HG03460 (cell line): ENCODE measurements around the gene IFT25.
A peak's percentile ranks its signal among the peaks of the same experiment; 100 is the strongest.
"Not testable (repeated sequence)": the region's sequence is repeated elsewhere in the genome, so short reads cannot be mapped to it uniquely, and the experiment has no call there.

Experiments used
- ATAC-seq: cut with Tn5 transposase; IDR thresholded peaks from one replicate; pipeline ENCODE4 v1.9.1; 2021; ENCODE audit not compliant: unreplicated experiment

Gene IFT25

DNA sequence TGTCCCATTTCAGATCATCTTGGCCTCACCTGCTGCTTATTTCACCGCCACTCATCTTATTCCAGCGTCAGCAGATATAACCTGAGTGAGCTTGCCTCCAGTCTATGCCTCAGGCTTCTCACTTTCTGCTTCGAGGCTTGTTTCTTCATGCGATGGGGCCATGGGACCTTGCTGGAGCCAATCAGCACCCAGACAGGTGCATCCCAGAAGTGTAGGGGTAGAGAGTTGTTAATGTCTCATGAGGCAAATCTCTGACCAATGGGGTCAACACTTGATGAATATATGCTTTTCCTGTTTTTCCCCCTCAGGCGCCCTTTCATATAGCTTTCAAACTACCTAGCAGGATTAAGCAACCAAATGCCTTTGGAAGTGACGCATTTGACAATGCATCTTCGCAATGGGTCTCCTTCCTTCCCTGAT lies 55.0 kb downstream of the IFT25 start:
- no peak for ATAC-seq

GRCh38 chr1:53889304-53890298 lies 55.9 kb downstream of the IFT25 start, which contains the start of gene YIPF1:
Gene YIPF1 (minus strand): TSS chr1:53889797. CDS start chr1:53888937, 860 bp downstream.
- peak; percentile 89 for ATAC-seq

DNA sequence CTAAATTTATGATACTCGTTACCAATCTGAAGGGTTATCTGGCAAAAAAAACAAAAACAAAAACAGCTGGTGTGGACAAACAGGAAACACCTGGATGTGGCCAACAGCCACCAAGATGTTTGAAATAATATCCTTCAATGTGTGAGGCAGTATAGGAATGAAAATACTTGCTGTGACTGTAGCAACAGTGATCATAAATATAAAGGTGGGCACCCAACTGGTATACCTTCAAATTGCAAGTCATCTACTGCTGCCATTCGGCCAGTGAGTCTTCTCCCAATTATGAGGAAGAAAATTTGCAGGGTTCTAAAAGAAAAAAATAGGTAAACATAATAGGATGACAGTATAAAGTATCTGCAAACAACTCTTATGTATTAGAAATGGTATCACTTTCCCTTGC lies 56.8 kb downstream of the IFT25 start:
- ATAC-seq: no peak

DNA sequence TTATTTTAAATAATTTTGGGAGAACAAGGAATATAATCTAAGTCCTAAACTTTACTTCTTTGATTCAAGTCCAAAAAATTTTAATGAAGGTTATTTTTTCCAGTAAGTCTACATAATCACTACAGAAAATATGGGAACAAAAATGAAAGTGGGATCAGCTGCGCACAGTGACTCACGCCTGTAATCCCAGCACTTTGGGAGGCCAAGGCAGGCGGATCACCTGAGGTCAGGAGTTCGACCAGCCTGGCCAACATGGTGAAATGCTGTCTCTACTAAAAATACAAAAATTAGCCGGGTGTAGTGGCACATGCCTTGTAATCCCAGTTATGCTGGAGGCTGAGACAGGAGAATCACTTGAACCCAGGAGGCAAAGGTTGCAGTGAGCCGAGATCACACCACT lies 61.9 kb downstream of the IFT25 start:
- ATAC-seq: not testable (repeated sequence)

GRCh38 chr1:53881853-53882252 lies 63.6 kb downstream of the IFT25 start:
- not testable (repeated sequence) for ATAC-seq

GRCh38 chr1:53878492-53879105 lies 66.9 kb downstream of the IFT25 start:
- ATAC-seq: no peak

DNA sequence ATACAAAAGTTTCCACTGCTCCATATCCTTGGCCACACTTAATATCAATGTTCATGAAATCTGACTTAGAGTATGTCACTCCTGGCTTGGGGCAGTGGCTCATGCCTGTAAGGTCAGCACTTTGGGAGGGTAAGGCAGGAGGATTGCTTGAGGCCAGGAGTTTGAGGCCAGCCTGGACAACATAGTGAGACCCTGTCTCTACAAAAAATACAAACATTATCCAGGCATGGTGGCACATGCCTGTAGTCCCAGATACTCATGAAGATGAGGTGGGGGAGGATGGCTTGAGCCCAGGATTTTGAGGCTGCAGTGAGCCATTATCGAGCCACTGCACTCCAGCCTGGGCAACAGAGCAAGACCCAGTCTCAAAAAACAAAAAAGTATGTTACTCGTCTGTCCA lies 70.3 kb downstream of the IFT25 start:
- not testable (repeated sequence) for ATAC-seq

DNA sequence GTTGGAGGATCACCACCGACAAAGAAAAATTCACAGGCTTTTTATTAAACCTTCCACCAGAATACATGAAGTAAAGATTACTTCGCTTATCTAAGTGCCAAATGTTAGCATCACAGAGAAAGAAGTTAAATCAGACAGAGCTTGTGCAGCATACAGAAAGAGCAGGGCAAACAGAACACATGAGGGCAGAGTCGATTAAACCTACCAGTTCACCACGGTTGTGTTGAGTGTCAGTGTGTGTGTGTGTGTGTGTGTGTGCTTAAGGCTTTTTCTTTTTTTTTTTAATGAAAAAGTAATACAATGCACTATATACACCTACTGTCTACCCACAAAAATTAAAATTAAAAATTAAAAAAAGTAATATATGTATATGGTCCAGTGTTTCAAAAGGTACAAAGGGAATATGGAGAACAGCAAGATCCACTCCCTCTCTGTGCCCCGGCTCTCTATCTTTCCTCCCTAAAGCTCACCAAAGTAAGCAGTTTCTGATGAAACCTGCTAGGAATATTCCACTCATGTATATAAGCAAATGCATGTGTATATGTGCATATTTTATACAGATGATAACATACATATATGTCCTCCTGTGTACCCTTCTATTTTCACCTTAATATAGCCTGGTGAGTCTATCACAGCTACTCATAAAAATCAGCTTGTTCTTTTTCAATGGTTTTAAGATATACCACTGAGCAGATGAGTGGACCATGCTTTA lies 73.6 kb downstream of the IFT25 start:
- ATAC-seq: no peak
